ENCODE measurements around the gene ASGR1. TPM values are rescaled to one million over a fixed set of nuclear protein-coding genes. Genes with fewer than 3 reads are reported as not detected.
A peak's percentile ranks its signal among the peaks of the same experiment; 100 is the strongest.

The ASGR1 gene
- total and polyA plus RNA-seq, 9 donors, result 1.5 to 3.4 (median 2.1) TPM

- Histone ChIP-seq H3K36me3 (ENCODE audit: control insufficient read depth, insufficient read depth, low read length) (peaks cover 14% of the 10 kb centered on the region), H3K27ac (ENCODE audit: low read length) (peak overlapping the region; percentile 76), H3K9me3 (replicated peaks; ENCODE audit: control insufficient read depth, low read depth, low read length) (no peaks in the 10 kb centered on the region), H3K4me1 (ENCODE audit: control insufficient read depth, insufficient read depth, low read length) (peaks cover 46% of the 10 kb centered on the region), H3K4me3 (ENCODE audit: low read length) (no peak overlapping the region), H3K27me3 (ENCODE audit: control insufficient read depth, insufficient read depth, low read length) (peaks cover 5% of the 10 kb centered on the region)
- 41% methylated on average over 15 of the region's 24 CpGs for WGBS (ENCODE audit: insufficient coverage)
- DNase-seq, result peak; percentile 82
Measured at GRCh38 chr17:7207120-7208001, 28.2 kb upstream of the ASGR1 start.

- H3K36me3 ChIP-seq (ENCODE audit: control insufficient read depth, insufficient read depth, low read length), result peaks cover 18% of the 10 kb centered on the region
- peak overlapping the region; percentile 89 for H3K27ac ChIP-seq (ENCODE audit: low read length)
- DNase-seq, result no peak
- peaks cover 41% of the 10 kb centered on the region for H3K4me1 ChIP-seq (ENCODE audit: control insufficient read depth, insufficient read depth, low read length)
- peak overlapping the region; percentile 60 for H3K4me3 ChIP-seq (ENCODE audit: low read length)
- no peaks in the 10 kb centered on the region for H3K27me3 ChIP-seq (ENCODE audit: control insufficient read depth, insufficient read depth, low read length)
- WGBS (ENCODE audit: insufficient coverage), result 18% methylated on average over 15 of the region's 15 CpGs
- H3K9me3 ChIP-seq (replicated peaks; ENCODE audit: control insufficient read depth, low read depth, low read length), result no peaks in the 10 kb centered on the region
Measured at GRCh38 chr17:7205561-7205960, 26.4 kb upstream of the ASGR1 start.

DNA sequence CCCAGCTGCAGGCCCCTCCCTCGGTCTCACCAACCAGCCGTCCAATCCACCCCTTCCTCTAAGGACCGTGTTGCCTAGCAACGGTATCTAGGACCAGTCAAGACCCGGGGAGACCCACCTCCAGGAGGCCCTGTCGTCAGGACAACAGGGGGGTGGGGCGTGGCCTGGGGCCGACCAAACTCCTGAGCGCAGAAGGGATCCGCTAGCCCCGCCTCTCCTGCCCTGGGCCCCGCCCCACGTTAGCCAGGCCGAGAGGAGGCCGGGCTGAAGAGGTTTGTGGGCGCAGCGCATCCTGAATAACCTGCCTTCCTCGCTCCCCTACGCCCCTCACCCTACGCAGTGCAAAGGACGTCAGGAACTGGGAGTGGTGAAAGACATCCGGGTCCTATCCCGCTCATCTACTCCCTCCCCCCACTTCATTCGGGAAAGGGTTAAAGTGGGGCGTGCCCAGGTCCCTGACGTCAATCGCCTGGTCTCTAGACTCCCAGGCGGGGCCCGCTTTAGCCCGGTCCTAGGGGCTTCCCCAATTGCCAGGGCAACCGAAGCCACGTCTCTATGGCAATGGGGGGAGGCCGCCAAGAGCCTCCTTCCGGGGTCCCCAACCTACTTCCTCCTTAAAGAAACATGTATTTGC is 25.8 kb upstream of the ASGR1 start:
- WGBS (ENCODE audit: insufficient coverage), result under 1% methylated on average over 28 of the region's 34 CpGs
- peak; percentile 96 for DNase-seq

GRCh38 chr17:7204336-7204735 is 25.2 kb upstream of the ASGR1 start:
- peak overlapping the region; percentile 60 for H3K4me3 ChIP-seq (ENCODE audit: low read length)
- no peaks in the 10 kb centered on the region for H3K9me3 ChIP-seq (replicated peaks; ENCODE audit: control insufficient read depth, low read depth, low read length)
- H3K27me3 ChIP-seq (ENCODE audit: control insufficient read depth, insufficient read depth, low read length), result no peaks in the 10 kb centered on the region
- peak; percentile 46 for DNase-seq
- peak overlapping the region; percentile 89 for H3K27ac ChIP-seq (ENCODE audit: low read length)
- 35% methylated on average over 3 of the region's 15 CpGs for WGBS (ENCODE audit: insufficient coverage)
- H3K36me3 ChIP-seq (ENCODE audit: control insufficient read depth, insufficient read depth, low read length), result peaks cover 18% of the 10 kb centered on the region
- H3K4me1 ChIP-seq (ENCODE audit: control insufficient read depth, insufficient read depth, low read length), result peaks cover 41% of the 10 kb centered on the region

More for the DNA sequence above, 25.8 kb upstream of the ASGR1 start:
- Histone ChIP-seq H3K27me3 (ENCODE audit: control insufficient read depth, insufficient read depth, low read length) (no peaks in the 10 kb centered on the region), H3K36me3 (ENCODE audit: control insufficient read depth, insufficient read depth, low read length) (peaks cover 18% of the 10 kb centered on the region), H3K27ac (ENCODE audit: low read length) (peak overlapping the region; percentile 89), H3K9me3 (replicated peaks; ENCODE audit: control insufficient read depth, low read depth, low read length) (no peaks in the 10 kb centered on the region), H3K4me3 (ENCODE audit: low read length) (peak overlapping the region; percentile 60), H3K4me1 (ENCODE audit: control insufficient read depth, insufficient read depth, low read length) (peaks cover 41% of the 10 kb centered on the region)

DNA sequence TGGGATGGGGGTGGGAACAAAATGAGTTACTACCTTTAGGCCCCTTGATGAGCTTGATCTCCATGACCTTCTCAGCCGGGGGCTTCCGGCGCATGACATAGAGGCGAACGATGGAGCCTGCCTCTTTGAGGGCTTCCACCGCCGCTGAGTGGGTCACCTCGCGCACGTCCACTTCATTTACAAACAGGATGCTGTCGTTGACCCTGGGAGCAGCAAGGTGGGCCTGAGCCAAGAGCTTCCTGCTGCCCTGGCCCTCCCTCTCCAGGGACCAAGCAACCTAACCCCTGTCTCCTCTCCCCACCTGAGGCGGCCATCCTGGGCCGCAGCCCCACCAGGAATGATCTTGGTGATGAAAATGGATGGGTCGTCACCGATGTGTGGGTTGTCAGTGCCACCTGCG is 24.2 kb upstream of the ASGR1 start:
- no peak overlapping the region for H3K4me3 ChIP-seq (ENCODE audit: low read length)
- 93% methylated on average over 13 of the region's 16 CpGs for WGBS (ENCODE audit: insufficient coverage)
- peaks cover 36% of the 10 kb centered on the region for H3K4me1 ChIP-seq (ENCODE audit: control insufficient read depth, insufficient read depth, low read length)
- peaks cover 18% of the 10 kb centered on the region for H3K36me3 ChIP-seq (ENCODE audit: control insufficient read depth, insufficient read depth, low read length)
- no peak overlapping the region for H3K27ac ChIP-seq (ENCODE audit: low read length)
- no peak for DNase-seq
- no peaks in the 10 kb centered on the region for H3K9me3 ChIP-seq (replicated peaks; ENCODE audit: control insufficient read depth, low read depth, low read length)
- H3K27me3 ChIP-seq (ENCODE audit: control insufficient read depth, insufficient read depth, low read length), result no peaks in the 10 kb centered on the region

- H3K4me3 ChIP-seq (ENCODE audit: low read length), result no peak overlapping the region
- DNase-seq, result no peak
- 88% methylated on average over 18 of the region's 22 CpGs for WGBS (ENCODE audit: insufficient coverage)
- H3K27ac ChIP-seq (ENCODE audit: low read length), result no peak overlapping the region
- H3K27me3 ChIP-seq (ENCODE audit: control insufficient read depth, insufficient read depth, low read length), result no peaks in the 10 kb centered on the region
- no peaks in the 10 kb centered on the region for H3K4me1 ChIP-seq (ENCODE audit: control insufficient read depth, insufficient read depth, low read length)
- no peaks in the 10 kb centered on the region for H3K9me3 ChIP-seq (replicated peaks; ENCODE audit: control insufficient read depth, low read depth, low read length)
- peaks cover 51% of the 10 kb centered on the region for H3K36me3 ChIP-seq (ENCODE audit: control insufficient read depth, insufficient read depth, low read length)
Measured at GRCh38 chr17:7196651-7197401, 17.7 kb upstream of the ASGR1 start.

DNA sequence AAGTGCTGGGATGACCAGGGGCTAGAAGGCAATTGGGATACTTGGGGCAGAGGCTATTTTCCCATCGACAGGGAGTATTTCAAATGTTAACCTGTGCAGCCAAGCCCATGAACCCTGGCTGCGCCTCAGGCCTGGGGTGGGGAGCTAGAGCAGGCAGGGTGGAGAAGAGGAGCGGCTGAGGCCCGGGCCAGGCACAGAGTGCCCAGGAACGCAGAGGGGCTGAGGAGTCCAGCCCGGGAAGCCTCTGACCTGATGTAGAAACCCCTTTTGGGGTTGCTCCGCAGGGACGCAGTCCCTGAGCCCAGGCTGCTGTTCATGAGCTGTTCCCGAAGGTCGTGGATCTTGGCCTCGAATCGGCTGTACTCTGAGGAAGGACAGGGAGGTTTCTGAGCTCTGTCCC is 16.8 kb upstream of the ASGR1 start:
- Histone ChIP-seq H3K36me3 (ENCODE audit: control insufficient read depth, insufficient read depth, low read length) (peaks cover 59% of the 10 kb centered on the region), H3K27me3 (ENCODE audit: control insufficient read depth, insufficient read depth, low read length) (no peaks in the 10 kb centered on the region), H3K27ac (ENCODE audit: low read length) (no peak overlapping the region), H3K9me3 (replicated peaks; ENCODE audit: control insufficient read depth, low read depth, low read length) (no peaks in the 10 kb centered on the region), H3K4me3 (ENCODE audit: low read length) (no peak overlapping the region), H3K4me1 (ENCODE audit: control insufficient read depth, insufficient read depth, low read length) (no peaks in the 10 kb centered on the region)
- WGBS (ENCODE audit: insufficient coverage), result 94% methylated on average over 10 of the region's 12 CpGs
- DNase-seq, result no peak

DNA sequence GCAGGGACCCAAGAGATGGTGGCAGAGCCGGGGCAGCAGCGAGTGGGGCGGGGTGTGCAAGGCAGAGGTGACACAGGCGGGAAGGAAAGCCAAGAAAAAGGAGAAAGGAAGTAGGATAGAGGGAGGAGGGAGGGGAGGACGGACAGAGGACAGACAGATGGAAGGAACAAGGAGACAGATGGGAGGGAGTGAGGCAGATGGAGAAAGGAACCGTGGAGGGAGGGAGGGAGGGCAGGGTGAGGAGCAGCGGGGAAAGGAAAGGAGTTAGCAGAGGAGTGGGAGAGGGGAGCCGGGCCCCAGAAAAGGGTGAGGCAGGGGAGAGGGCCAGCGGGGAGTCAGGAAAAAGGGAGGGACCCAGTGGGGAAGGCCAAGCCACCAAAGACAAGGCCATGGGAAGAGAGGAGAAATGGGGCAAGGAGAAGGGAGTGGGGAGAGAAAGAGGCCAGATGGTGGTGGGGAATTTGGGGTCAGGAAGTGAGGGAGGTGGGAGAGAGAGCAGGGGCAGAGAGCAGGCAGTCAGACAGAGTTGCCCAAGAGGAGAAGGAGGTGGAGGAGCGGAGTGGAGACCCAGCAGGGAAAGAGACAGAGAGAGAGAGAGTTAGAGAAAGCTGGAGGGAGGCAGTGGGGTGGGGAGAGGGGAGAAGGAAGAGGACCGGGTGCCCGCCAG is 13.2 kb upstream of the ASGR1 start:
- Histone ChIP-seq H3K9me3 (replicated peaks; ENCODE audit: control insufficient read depth, low read depth, low read length) (no peaks in the 10 kb centered on the region), H3K4me1 (ENCODE audit: control insufficient read depth, insufficient read depth, low read length) (no peaks in the 10 kb centered on the region), H3K27me3 (ENCODE audit: control insufficient read depth, insufficient read depth, low read length) (no peaks in the 10 kb centered on the region), H3K4me3 (ENCODE audit: low read length) (no peak overlapping the region), H3K36me3 (ENCODE audit: control insufficient read depth, insufficient read depth, low read length) (peaks cover 61% of the 10 kb centered on the region), H3K27ac (ENCODE audit: low read length) (no peak overlapping the region)
- 59% methylated on average over 10 of the region's 12 CpGs for WGBS (ENCODE audit: insufficient coverage)
- DNase-seq, result no peak

DNA sequence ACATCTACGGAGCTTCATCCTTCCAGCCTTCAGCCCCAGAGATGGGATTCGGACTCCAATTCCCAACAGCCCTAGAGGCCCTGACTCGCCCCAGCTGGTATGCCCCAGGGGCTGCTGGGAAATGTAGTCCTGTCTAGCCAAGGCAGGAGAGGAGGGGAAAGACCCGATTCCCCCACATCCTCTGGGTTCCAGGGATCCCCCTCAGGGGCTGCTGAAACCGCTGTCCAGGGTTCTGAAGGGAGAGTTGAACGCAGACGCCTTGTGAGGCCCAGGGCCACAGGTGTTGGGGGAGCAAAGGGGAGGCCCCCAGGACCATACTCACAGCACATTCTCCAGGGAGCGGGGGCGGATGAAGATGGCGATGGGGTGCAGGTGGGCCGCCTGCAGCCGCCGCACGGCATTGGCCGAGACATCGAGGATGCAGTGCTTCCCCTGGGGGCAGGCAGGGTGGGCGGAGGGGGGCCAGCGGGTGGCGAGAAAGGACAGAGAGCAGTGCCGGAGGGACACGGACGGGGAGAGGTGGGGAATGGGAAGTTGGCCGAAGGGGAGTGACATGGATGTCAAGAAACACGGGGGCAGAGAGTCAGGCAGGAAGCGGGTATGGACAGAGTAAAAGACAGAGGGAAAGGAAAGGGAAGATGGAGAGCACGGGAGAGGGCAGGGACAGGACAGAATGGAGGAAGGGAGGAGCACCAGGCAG is 12.6 kb upstream of the ASGR1 start:
- WGBS (ENCODE audit: insufficient coverage), result 61% methylated on average over 19 of the region's 26 CpGs
- no peak overlapping the region for H3K27ac ChIP-seq (ENCODE audit: low read length)
- no peaks in the 10 kb centered on the region for H3K9me3 ChIP-seq (replicated peaks; ENCODE audit: control insufficient read depth, low read depth, low read length)
- H3K4me1 ChIP-seq (ENCODE audit: control insufficient read depth, insufficient read depth, low read length), result no peaks in the 10 kb centered on the region
- peak; percentile 72 for DNase-seq
- H3K36me3 ChIP-seq (ENCODE audit: control insufficient read depth, insufficient read depth, low read length), result peaks cover 56% of the 10 kb centered on the region
- H3K4me3 ChIP-seq (ENCODE audit: low read length), result no peak overlapping the region
- no peaks in the 10 kb centered on the region for H3K27me3 ChIP-seq (ENCODE audit: control insufficient read depth, insufficient read depth, low read length)

Data from muscle of leg (tissue), 11 donors.